WTC11 (cell line): Measurements from ENCODE around the gene NBEAL1. TPM values are rescaled to one million over a fixed set of nuclear protein-coding genes. Genes with fewer than 3 reads are reported as not detected.

Experiments used
- ATAC-seq: fragments of 200-7000 bp; cut with Tn5 transposase; 2 replicates; pipeline ENCODE4 v1.10.0; 2021; ENCODE audit warnings: mild to moderate bottlenecking, moderate library complexity
- CTCF ChIA-PET: fragments of 300-600 bp; sonication (Branson Sonifier 250); formaldehyde crosslinking; loops from one replicate; lab custom pipeline; 2021; ENCODE audit warnings: antibody characterized with exemption; lab: Charles Lee
- POLR2A ChIA-PET: fragments of 350-600 bp; sonication (Branson Sonifier 250); formaldehyde crosslinking; loops from one replicate; lab custom pipeline; 2021; ENCODE audit warnings: antibody characterized with exemption; lab: Charles Lee
- DNase-seq: peaks from one replicate; pipeline ENCODE4 v3.0.0; 2021; ENCODE audit warnings: low spot score
- H3K27ac Mint-ChIP-seq: 2 replicates; pipeline ENCODE4 v1.8.0; 2021; ENCODE audit warnings: mixed read lengths
- H3K27me3 Mint-ChIP-seq: 2 replicates; pipeline ENCODE4 v1.8.0; 2021; ENCODE audit warnings: low read depth, mild to moderate bottlenecking, moderate library complexity, mixed read lengths
- H3K36me3 Mint-ChIP-seq: 2 replicates; pipeline ENCODE4 v1.8.0; 2021; ENCODE audit warnings: mixed read lengths
- H3K4me1 Mint-ChIP-seq: 2 replicates; pipeline ENCODE4 v1.8.0; 2022; ENCODE audit warnings: mixed read lengths
- H3K4me3 Mint-ChIP-seq: 2 replicates; pipeline ENCODE4 v1.8.0; 2021; ENCODE audit warnings: mild to moderate bottlenecking, moderate library complexity, mixed read lengths
- H3K9me3 Mint-ChIP-seq: 2 replicates; pipeline ENCODE4 v1.8.0; 2021; ENCODE audit warnings: mixed read lengths
- AFF4 ChIP-seq: sonication (generic); formaldehyde crosslinking; IDR thresholded peaks from 2 replicates; pipeline ENCODE4 v1.8.1; 2023; ENCODE audit warnings: mild to moderate bottlenecking, missing genetic modification reagents, borderline replicate concordance
- ATF1 ChIP-seq: sonication (generic); formaldehyde crosslinking; IDR thresholded peaks from 2 replicates; pipeline ENCODE4 v1.8.1; 2023; ENCODE audit warnings: mild to moderate bottlenecking, moderate library complexity, missing genetic modification reagents
- E2F1 ChIP-seq: sonication (generic); formaldehyde crosslinking; IDR thresholded peaks from 2 replicates; pipeline ENCODE4 v1.8.0; 2022; ENCODE audit warnings: mild to moderate bottlenecking, missing genetic modification reagents
- E2F4 ChIP-seq: sonication (generic); formaldehyde crosslinking; IDR thresholded peaks from 2 replicates; pipeline ENCODE4 v1.8.1; 2022; ENCODE audit warnings: low read depth, mild to moderate bottlenecking, moderate library complexity, missing genetic modification reagents, borderline replicate concordance
- EMX1 ChIP-seq: fragments of 250-450 bp; sonication (Bioruptor Pico); IDR thresholded peaks from 2 replicates; pipeline ENCODE4 v1.8.0; 2021; ENCODE audit warnings: mild to moderate bottlenecking
- ESRRA ChIP-seq: sonication (generic); formaldehyde crosslinking; IDR thresholded peaks from 2 replicates; pipeline ENCODE4 v1.8.1; 2022; ENCODE audit warnings: mild to moderate bottlenecking, missing genetic modification reagents, borderline replicate concordance
- ETV6 ChIP-seq: sonication (generic); formaldehyde crosslinking; IDR thresholded peaks from 2 replicates; pipeline ENCODE4 v1.8.1; 2022; ENCODE audit warnings: mild to moderate bottlenecking, missing genetic modification reagents
- FOXJ3 ChIP-seq: sonication (generic); formaldehyde crosslinking; IDR thresholded peaks from 2 replicates; pipeline ENCODE4 v1.9.0; 2021; ENCODE audit warnings: missing genetic modification reagents, mild to moderate bottlenecking, borderline replicate concordance
- FOXP1 ChIP-seq: sonication (generic); formaldehyde crosslinking; IDR thresholded peaks from 2 replicates; pipeline ENCODE4 v1.8.0; 2022; ENCODE audit warnings: missing genetic modification reagents, mild to moderate bottlenecking, moderate library complexity, borderline replicate concordance
- GTF2I ChIP-seq: fragments of 250-450 bp; sonication (Bioruptor Pico); conservative IDR thresholded peaks from 2 replicates; pipeline ENCODE4 v1.4.0; 2021; ENCODE audit warnings: mild to moderate bottlenecking
- HMGA2 ChIP-seq: fragments of 250-450 bp; sonication (Bioruptor Pico); IDR thresholded peaks from 2 replicates; pipeline ENCODE4 v1.4.0; 2021; ENCODE audit warnings: mild to moderate bottlenecking, moderate library complexity
- NFE2L1 ChIP-seq: sonication (generic); formaldehyde crosslinking; IDR thresholded peaks from 2 replicates; pipeline ENCODE4 v1.8.1; 2023; ENCODE audit warnings: missing genetic modification reagents
- NFYB ChIP-seq: sonication (generic); formaldehyde crosslinking; conservative IDR thresholded peaks from 2 replicates; pipeline ENCODE4 v1.8.0; 2022; ENCODE audit warnings: low read depth, missing genetic modification reagents
- NR2C2 ChIP-seq: sonication (generic); formaldehyde crosslinking; IDR thresholded peaks from 2 replicates; pipeline ENCODE4 v1.8.0; 2022; ENCODE audit warnings: mild to moderate bottlenecking, missing genetic modification reagents
- OVOL2 ChIP-seq: fragments of 250-450 bp; sonication (Bioruptor Pico); IDR thresholded peaks from 2 replicates; pipeline ENCODE4 v1.9.0; 2021; ENCODE audit warnings: mild to moderate bottlenecking, borderline replicate concordance
- SMAD4 ChIP-seq: sonication (generic); formaldehyde crosslinking; IDR thresholded peaks from 2 replicates; pipeline ENCODE4 v1.8.0; 2022; ENCODE audit warnings: mild to moderate bottlenecking, missing genetic modification reagents
- SOX15 ChIP-seq: fragments of 250-450 bp; sonication (Bioruptor Pico); IDR thresholded peaks from 2 replicates; pipeline ENCODE4 v1.9.0; 2021; ENCODE audit warnings: mild to moderate bottlenecking
- TEAD1 ChIP-seq: sonication (generic); formaldehyde crosslinking; IDR thresholded peaks from 2 replicates; pipeline ENCODE4 v1.8.0; 2022; ENCODE audit warnings: mild to moderate bottlenecking, missing genetic modification reagents
- USF1 ChIP-seq: sonication (generic); formaldehyde crosslinking; IDR thresholded peaks from 2 replicates; pipeline ENCODE4 v1.8.0; 2022; ENCODE audit warnings: mild to moderate bottlenecking, missing genetic modification reagents
- USF2 ChIP-seq: sonication (generic); formaldehyde crosslinking; IDR thresholded peaks from 2 replicates; pipeline ENCODE4 v1.8.1; 2023; ENCODE audit warnings: mild to moderate bottlenecking, missing genetic modification reagents, moderate library complexity
- ZNF263 ChIP-seq: sonication (generic); formaldehyde crosslinking; IDR thresholded peaks from 2 replicates; pipeline ENCODE4 v1.8.1; 2022; ENCODE audit warnings: low read depth, mild to moderate bottlenecking, moderate library complexity, missing genetic modification reagents
- total RNA-seq: library from RNA; stranded (reverse); gene quantifications from 3 replicates; pipeline ENCODE4 v1.2.3, GENCODE V29; 2021
- TF ChIP-seq, protein P1 (sequence below): sonication (generic); formaldehyde crosslinking; IDR thresholded peaks from 2 replicates; pipeline ENCODE4 v1.8.1; 2022; ENCODE audit warnings: low read depth, missing genetic modification reagents, borderline replicate concordance

The NBEAL1 gene
- total RNA-seq, 1 experiment from 2014 or later = 10.5 TPM

GRCh38 chr2:203238292-203238703 lies 223.6 kb downstream of the NBEAL1 start (continued):
- TF ChIP-seq E2F4 (CRISPR knock-in tag) (no peak), ZNF263 (CRISPR knock-in tag) (no peak), GTF2I (CRISPR knock-in tag) (0 out of 2 replicates have a peak, but pooled peaks have one; percentile 18)

DNA sequence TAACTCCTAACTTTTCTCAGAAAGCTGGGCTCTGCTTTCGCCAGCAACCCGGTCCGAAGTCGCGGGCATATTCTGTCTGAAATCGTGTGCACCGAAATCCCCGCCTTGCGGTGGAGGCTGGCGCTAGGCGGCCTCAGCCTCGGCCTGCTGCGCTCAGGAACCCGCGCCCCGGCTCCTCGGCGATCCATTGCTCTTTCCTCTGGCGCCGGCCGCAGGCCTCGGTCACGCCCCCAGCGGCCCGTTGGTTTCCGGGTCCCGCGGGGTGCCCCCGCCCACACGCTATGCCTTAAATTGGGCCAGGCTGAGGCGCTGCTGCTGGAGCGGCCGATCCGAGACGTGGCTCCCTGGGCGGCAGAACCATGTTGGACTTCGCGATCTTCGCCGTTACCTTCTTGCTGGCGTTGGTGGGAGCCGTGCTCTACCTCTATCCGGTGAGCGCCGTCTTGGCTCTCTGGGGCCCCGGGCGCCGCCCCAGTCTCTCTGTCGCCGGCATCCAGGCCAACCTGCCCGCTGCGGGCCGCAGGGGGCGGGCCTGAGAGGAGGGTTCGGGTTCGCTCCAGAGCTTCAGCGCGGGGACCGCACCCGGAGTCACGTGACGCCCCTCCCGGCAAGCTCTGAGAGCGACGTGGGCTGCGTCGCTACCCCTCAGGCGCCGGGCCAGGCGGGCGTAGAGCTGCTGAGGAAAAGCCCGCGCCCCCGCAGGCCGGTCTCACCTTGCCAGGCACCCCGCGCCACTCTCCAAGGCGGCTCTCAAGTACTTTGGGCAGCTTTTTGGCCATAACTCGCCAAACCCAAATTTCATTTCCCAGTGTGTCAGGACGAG lies 224.2 kb downstream of the NBEAL1 start, which contains the start of gene CYP20A1:
TSS of gene CYP20A1 (plus strand) at position 315 of the 823 bp plus-strand sequence. CDS start at position 360, 45 bp downstream.
- ATAC-seq (peak; percentile 89), DNase-seq (peak; percentile 97)
- H3K9me3 Mint-ChIP-seq = no peaks in the 10 kb centered on the region
- ChIA-PET CTCF (interaction anchor here (0.7 to 2.0 kb wide), 7 partner anchors 9 to 216 kb away, joined by 3 to 14 read pairs (median 4); partner anchors contain the start of gene ABI2), POLR2A (interaction anchor here (0.6 to 1.2 kb wide), 3 partner anchors 89 to 206 kb away, joined by 3 to 8 read pairs (median 5); partner anchors contain the start of gene ABI2)
- peaks cover 9% of the 10 kb centered on the region for H3K4me1 Mint-ChIP-seq
- peak within 1 kb of the TSS; percentile 96 for H3K4me3 Mint-ChIP-seq
- H3K27ac Mint-ChIP-seq = peak within 1 kb of the TSS; percentile 100
- no peaks in the 10 kb centered on the region for H3K27me3 Mint-ChIP-seq
- H3K36me3 Mint-ChIP-seq = peaks cover 11% of the 10 kb centered on the region
- TF ChIP-seq ATF1 (CRISPR knock-in tag) = peak; percentile 53; the same call in 1 of the 2 replicates
- no peak for TF ChIP-seq SOX15 (CRISPR knock-in tag)
- TF ChIP-seq ESRRA (CRISPR knock-in tag) = peak; percentile 28; the same call in 1 of the 2 replicates
- TF ChIP-seq E2F1 = 0 out of 2 replicates have a peak, but pooled peaks have one; percentile 59
- TF ChIP-seq, protein P1, sequence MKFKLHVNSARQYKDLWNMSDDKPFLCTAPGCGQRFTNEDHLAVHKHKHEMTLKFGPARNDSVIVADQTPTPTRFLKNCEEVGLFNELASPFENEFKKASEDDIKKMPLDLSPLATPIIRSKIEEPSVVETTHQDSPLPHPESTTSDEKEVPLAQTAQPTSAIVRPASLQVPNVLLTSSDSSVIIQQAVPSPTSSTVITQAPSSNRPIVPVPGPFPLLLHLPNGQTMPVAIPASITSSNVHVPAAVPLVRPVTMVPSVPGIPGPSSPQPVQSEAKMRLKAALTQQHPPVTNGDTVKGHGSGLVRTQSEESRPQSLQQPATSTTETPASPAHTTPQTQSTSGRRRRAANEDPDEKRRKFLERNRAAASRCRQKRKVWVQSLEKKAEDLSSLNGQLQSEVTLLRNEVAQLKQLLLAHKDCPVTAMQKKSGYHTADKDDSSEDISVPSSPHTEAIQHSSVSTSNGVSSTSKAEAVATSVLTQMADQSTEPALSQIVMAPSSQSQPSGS = no peak
- peak; percentile 14; the same call in 1 of the 2 replicates for TF ChIP-seq NFE2L1 (CRISPR knock-in tag)
- TF ChIP-seq NR2C2 (CRISPR knock-in tag) = peak; percentile 25; the same call in 1 of the 2 replicates
- TF ChIP-seq SMAD4 (CRISPR knock-in tag) = no peak
- TF ChIP-seq E2F4 (CRISPR knock-in tag) = peak; percentile 61; the same call in 1 of the 2 replicates
- TF ChIP-seq AFF4 = peak; percentile 85; the same call in 1 of the 2 replicates
- TF ChIP-seq EMX1 (CRISPR knock-in tag) = 0 out of 2 replicates have a peak, but pooled peaks have one; percentile 33
- TF ChIP-seq USF1 = peak; percentile 99
- peak; percentile 58; the same call in 1 of the 2 replicates for TF ChIP-seq FOXP1 (CRISPR knock-in tag)
- TF ChIP-seq FOXJ3 (CRISPR knock-in tag) = no peak
- peak; percentile 98 for TF ChIP-seq USF2
- no peak for TF ChIP-seq OVOL2 (CRISPR knock-in tag)
- TF ChIP-seq ETV6 (CRISPR knock-in tag) = no peak; the same call in 1 of the 2 replicates
- TF ChIP-seq HMGA2 (CRISPR knock-in tag) = no peak
- no peak for TF ChIP-seq NFYB (CRISPR knock-in tag)
- TF ChIP-seq TEAD1 (CRISPR knock-in tag) = 0 out of 2 replicates have a peak, but pooled peaks have one; percentile 83
